NCI-H1417 treated with DMSO at 0.1 percent for 48 hours (cell line): ENCODE measurements around the gene BASP1.
A peak's percentile ranks its signal among the peaks of the same experiment; 100 is the strongest.
"Not testable (repeated sequence)": the region's sequence is repeated elsewhere in the genome, so short reads cannot be mapped to it uniquely, and the experiment has no call there.

Source experiments
- DNase-seq: peaks from one replicate; lab custom pipeline; 2025; lab: John Stamatoyannopoulos, UW

BASP1 gene

GRCh38 chr5:17256171-17256570 is 38.7 kb downstream of the BASP1 start:
- DNase-seq: no peak

- no peak for DNase-seq
Measured at GRCh38 chr5:17256839-17257238, 39.4 kb downstream of the BASP1 start.

GRCh38 chr5:17257705-17258273 is 40.4 kb downstream of the BASP1 start:
- DNase-seq: no peak

- DNase-seq: no peak
Measured at GRCh38 chr5:17258431-17258830, 41.0 kb downstream of the BASP1 start.

- not testable (repeated sequence) for DNase-seq
Measured at GRCh38 chr5:17259012-17259411, 41.6 kb downstream of the BASP1 start.

- DNase-seq: peak; percentile 97
Measured at GRCh38 chr5:17259630-17260257, 42.3 kb downstream of the BASP1 start.

GRCh38 chr5:17260549-17260948 is 43.1 kb downstream of the BASP1 start:
- DNase-seq: no peak

- no peak for DNase-seq
Measured at GRCh38 chr5:17261075-17261474, 43.6 kb downstream of the BASP1 start.

GRCh38 chr5:17265041-17265440 is 47.6 kb downstream of the BASP1 start:
- no peak for DNase-seq

- DNase-seq: no peak
Measured at GRCh38 chr5:17267106-17267505, 49.7 kb downstream of the BASP1 start.

- DNase-seq: no peak
Measured at GRCh38 chr5:17269201-17269600, 51.8 kb downstream of the BASP1 start.

GRCh38 chr5:17272111-17272510 is 54.7 kb downstream of the BASP1 start:
- no peak for DNase-seq

GRCh38 chr5:17275289-17276158 is 58.1 kb downstream of the BASP1 start:
- DNase-seq: no peak

GRCh38 chr5:17276445-17276844 is 59.0 kb downstream of the BASP1 start:
- DNase-seq: no peak

- no peak for DNase-seq
Measured at GRCh38 chr5:17277907-17278306, 60.5 kb downstream of the BASP1 start.

- DNase-seq: no peak
Measured at GRCh38 chr5:17278931-17279330, 61.5 kb downstream of the BASP1 start.

- DNase-seq: no peak
Measured at GRCh38 chr5:17279487-17279886, 62.1 kb downstream of the BASP1 start.

GRCh38 chr5:17282283-17283120 is 65.1 kb downstream of the BASP1 start:
- no peak for DNase-seq

GRCh38 chr5:17283121-17283415 is 65.6 kb downstream of the BASP1 start:
- no peak for DNase-seq

GRCh38 chr5:17287501-17288155 is 70.2 kb downstream of the BASP1 start:
- DNase-seq: no peak

GRCh38 chr5:17288570-17288969 is 71.1 kb downstream of the BASP1 start:
- no peak for DNase-seq
